ENCODE data around the gene KCTD5.
"Not testable (repeated sequence)": the region's sequence is repeated elsewhere in the genome, so short reads cannot be mapped to it uniquely, and the experiment has no call there.

Gene KCTD5

DNA sequence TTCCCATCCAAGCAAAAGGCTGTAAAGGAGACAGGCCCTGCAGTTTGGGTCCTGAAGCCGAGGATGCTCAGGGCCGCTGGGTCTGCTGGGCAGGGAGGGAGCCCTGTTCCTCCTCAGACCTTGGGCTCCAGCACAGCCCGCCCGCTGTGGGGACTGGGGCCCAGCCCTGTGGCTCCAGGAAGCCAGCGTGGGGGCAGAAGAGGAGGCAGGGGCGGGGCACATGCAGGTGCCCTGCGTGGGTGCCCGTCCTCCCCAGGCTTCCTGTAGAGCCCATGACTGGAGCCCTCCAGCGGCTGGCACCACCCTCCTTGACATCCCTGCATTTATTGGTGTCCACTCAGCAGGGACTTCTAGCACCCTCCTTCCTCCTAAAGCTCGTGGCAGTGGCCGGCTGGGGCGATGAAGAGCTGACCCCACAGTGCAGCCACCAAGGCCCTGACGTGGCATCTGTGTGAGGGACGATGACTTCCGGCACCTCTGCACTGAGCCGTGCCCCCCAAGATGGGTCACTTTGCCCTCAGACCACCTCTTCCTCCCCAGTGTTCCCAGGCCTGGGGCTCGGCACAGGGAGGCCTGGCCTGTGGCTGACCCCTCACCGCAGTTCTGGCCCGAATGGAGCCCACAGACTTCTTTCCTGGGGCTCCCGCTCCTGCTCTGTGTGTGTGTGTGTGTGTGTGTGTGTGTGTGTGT is 27.8 kb downstream of the KCTD5 start:
- no peak for DNase-seq (ENCODE audit: low read depth)

GRCh38 chr16:2710711-2711231 is 28.4 kb downstream of the KCTD5 start:
- DNase-seq (ENCODE audit: low read depth), result no peak

DNA sequence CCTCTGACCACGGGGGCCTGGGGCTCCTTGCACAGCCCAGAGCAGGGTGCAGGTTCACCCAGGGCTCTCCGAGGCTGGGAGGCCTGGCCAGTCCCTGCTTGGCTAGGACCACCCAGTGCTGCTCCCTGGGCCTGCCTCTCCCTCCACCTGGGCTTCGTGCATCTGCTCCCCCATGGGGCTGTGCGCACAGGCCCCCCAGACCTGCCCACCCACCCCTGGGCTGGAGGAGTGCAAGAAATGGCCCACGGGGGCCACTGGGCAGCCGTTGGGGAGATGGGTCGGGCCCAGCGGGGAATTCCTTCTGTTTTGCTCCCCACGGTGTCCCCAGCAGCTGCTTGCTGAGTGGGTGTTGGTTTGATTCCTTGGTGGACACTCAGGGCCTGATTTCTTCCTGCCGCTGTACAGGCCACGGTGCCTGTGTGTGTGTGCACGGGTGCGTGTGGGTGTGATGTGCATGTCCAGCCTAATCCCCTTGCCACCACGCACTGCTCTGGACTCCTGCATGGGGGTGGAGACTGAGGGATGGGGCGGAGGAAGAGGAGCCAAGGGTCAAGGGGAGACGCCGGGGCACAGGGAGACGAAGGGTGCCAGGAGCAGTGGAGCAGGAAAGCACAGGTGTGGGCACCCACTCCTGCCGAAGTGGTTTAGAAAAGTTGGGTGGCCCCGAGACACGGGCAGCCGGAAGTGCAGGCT is 29.2 kb downstream of the KCTD5 start:
- DNase-seq (ENCODE audit: low read depth), result no peak

GRCh38 chr16:2712063-2712441 is 29.7 kb downstream of the KCTD5 start:
- no peak for DNase-seq (ENCODE audit: low read depth)

DNA sequence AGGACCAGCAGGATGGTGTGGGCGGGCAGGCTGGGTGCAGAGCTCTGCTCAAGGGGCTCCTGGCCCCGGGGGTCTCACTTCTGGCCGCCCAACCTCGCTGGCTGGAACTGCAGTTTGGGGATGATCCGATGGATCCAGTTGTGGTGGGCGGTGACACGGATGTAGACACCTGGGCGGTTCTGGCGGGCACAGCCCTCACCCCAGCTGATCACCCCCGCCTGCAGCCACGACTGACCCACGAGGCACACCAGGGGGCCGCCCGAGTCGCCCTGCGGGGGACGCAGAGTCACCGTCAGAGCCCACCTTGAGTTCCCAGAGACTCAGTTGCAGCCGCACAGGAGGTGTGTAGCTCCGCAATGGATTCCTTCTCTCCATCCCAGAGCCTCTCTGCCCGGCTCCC is 30.2 kb downstream of the KCTD5 start:
- no peak for DNase-seq (ENCODE audit: low read depth)

GRCh38 chr16:2713523-2713922 is 31.2 kb downstream of the KCTD5 start:
- no peak for DNase-seq (ENCODE audit: low read depth)

DNA sequence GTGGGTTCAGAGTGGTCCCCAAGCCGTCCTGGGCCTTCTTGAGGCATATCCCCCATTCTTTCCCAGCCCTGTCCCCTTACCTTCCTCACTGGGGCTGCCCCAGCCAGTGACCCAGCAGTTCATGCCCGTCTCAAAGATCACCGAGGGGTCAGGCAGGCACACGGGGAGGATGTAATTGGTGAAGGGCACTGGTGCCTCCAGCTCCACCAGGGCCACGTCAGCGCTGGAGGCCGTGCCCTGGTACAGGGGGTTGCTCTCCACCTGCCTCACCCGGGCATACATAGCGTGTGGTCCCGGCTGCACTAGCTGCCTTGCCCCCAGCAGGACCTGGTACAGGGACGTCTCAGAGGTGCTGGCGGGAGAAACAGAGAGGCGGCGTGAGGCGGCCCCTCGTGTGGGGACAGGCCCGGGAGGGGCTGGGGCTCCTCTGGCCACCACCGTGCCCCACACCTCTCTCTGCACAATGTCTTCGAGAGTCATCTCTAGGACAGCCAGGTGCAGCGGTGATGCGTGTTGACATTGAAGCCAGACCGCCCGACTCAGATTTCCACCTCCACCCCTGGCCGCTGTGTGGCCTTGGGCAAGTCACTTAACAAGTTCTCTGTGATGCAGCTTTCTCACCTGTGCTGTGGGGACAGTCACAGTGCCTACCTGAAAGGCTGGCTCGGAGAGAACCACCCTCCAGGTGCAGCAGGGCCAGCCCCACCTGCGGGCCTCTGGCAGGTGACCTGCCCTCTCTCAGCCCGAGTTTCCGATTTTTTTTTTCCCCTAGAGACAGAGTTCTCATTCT is 31.9 kb downstream of the KCTD5 start:
- no peak for DNase-seq (ENCODE audit: low read depth)

DNA sequence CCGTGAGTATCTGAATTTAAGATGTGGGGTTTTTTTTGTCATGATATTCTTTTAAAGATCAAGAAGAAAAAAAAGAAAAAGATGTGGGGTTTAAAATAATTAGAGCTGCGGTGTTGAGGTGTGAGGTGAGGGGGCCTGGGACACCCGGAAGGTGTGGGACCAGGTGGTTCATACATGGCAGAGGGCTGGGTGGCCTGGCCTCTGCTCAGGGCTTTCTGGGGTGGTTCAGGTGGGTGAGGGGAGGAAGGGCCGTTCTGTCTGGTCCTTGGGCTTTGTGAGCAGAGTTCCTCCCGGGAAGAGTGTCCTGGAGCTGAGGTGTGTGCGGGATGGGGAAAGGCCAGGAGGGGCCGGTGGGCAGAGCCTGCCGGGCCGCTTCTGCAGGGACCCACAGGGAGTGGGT is 32.7 kb downstream of the KCTD5 start:
- no peak for DNase-seq (ENCODE audit: low read depth)

DNA sequence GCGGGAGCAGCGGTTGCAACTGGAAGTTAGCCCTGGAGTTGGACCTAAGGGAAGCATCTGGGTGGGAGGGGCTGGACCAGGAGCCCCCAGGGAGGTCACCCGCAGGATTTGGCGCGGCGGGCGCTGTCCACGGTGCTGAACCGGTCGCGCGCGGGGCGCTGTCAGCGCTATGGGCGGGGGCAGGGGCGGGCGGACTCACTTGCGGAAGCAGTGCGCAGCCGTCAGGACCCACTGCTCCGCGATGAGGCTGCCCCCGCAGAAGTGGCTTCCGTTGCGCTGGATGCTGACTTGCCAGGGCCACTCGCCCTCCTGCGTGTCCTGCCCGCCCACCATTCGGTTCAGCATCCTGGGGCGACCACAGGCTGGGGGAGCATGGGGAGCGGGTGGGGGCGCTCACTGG is 33.2 kb downstream of the KCTD5 start:
- DNase-seq (ENCODE audit: low read depth), result peak; percentile 74

DNA sequence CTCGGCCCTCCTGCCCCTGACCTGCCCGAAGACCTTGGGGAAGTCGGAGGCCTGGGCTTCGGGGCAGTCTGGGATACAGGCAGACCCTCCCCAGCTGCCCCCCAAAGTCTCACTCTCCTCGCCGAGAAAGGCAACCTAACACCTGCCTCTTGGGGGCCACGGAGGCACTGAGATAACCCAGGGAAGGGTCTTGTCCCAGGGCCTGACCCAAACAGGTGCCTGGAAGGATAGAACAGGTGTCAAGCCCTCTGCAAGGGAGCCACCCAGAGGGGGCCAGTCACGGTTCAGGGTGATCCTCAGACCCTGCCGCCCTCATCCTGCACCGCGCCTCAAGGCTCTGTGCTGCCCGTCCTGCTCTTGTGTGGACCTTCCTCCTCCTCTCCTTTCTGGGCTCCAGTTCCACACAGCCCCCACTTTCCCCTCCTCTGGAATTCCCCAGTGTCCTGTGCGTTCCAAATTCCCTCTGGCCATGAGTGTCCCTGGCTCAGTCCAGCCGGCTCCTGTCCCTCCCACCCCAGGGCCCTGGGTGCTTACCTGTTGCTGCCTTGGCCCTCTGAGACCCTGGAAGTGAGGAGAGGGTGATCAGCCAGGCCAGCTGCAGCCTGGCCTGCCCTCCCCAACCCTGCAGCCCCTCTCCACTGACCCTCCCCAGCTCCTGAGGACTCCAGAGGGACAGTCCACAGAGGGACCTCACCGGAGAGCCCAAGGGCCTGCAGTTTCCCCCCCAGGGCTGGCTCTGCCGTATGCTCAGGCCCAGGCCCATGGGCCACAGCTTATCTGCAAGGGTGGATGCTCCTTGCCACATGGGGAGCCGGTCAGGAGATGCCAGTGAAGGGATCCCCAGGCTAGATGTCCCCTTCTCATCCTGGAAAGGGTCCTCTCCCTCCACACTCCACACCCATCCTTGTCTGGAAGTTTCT is 33.9 kb downstream of the KCTD5 start:
- no peak for DNase-seq (ENCODE audit: low read depth)

DNA sequence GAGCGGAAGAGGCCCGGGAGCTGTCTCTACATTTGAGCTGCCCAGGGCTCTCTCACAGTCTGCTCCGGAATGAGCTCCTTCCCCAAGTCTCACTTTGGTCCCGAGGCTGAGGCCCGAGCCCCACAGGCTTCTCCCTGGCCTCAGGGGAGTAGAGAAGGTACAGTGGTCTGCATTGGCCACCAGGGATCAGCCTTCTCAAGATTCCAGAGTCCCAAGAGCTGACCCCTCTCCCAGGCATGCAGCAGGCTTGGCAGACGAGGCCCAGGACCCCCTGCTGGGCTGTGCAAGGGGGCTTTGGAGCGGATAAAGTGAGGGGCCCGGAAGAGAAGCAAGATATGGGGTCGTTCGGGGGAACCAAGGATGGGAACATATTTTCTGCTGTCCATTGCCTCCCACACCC is 34.6 kb downstream of the KCTD5 start:
- no peak for DNase-seq (ENCODE audit: low read depth)

- no peak for DNase-seq (ENCODE audit: low read depth)
Measured at GRCh38 chr16:2717383-2718263, 35.3 kb downstream of the KCTD5 start.

- DNase-seq (ENCODE audit: low read depth), result no peak
Measured at GRCh38 chr16:2719328-2720063, 37.2 kb downstream of the KCTD5 start.

GRCh38 chr16:2720064-2720457 is 37.7 kb downstream of the KCTD5 start, which contains the start of gene PRSS27:
TSS of gene PRSS27 (minus strand) at chr16:2720224. CDS start at chr16:2720160, 64 bp downstream.
- DNase-seq (ENCODE audit: low read depth), result no peak

GRCh38 chr16:2720719-2721633 is 38.7 kb downstream of the KCTD5 start:
- peak; percentile 73 for DNase-seq (ENCODE audit: low read depth)

GRCh38 chr16:2721634-2722173 is 39.4 kb downstream of the KCTD5 start:
- DNase-seq (ENCODE audit: low read depth), result not testable (repeated sequence)

GRCh38 chr16:2724088-2724676 is 41.9 kb downstream of the KCTD5 start:
- DNase-seq (ENCODE audit: low read depth), result no peak

DNA sequence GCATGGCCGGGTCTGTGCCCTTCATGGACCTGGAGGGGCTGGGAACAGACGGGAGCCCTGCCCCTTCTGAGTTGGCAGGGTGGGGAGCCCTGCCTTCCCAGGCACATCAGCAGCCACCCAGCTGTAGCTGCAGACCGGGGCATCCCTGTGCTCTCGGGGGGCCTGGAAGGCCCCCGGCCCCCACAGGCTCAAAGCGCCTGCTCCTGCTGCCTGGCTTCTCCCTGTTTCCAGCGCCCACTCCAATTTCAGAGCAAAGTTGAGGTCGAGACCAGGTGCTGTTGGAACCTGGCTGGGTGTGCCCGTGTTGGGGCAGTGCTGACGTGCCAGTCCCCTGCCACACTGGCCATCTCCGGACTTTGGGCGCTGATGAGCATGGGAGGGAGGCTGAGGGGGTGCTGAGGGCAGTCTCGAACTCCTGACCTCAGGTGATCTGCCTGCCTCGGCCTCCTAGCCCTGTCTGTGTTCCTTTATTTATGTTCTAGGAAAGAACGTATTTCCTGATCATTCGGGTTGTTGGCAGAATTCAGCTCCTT is 42.6 kb downstream of the KCTD5 start:
- no peak for DNase-seq (ENCODE audit: low read depth)

Data from stimulated activated CD8-positive, alpha-beta memory T cell treated with anti-CD3 and anti-CD28 coated beads, Interleukin-12 subunit alpha, Interleukin-12 subunit beta, amount 100 ng/mL, for 4 hours (primary cell).